GM19328 (cell line): ENCODE data around the gene SERPINA3.
"Not testable (repeated sequence)": the region's sequence is repeated elsewhere in the genome, so short reads cannot be mapped to it uniquely, and the experiment has no call there.

ENCODE experiments used
- ATAC-seq: cut with Tn5 transposase; IDR thresholded peaks from one replicate; pipeline ENCODE4 v1.9.1; 2021; ENCODE audit warnings: mild to moderate bottlenecking, moderate library complexity; ENCODE audit not compliant: unreplicated experiment

Gene SERPINA3

DNA sequence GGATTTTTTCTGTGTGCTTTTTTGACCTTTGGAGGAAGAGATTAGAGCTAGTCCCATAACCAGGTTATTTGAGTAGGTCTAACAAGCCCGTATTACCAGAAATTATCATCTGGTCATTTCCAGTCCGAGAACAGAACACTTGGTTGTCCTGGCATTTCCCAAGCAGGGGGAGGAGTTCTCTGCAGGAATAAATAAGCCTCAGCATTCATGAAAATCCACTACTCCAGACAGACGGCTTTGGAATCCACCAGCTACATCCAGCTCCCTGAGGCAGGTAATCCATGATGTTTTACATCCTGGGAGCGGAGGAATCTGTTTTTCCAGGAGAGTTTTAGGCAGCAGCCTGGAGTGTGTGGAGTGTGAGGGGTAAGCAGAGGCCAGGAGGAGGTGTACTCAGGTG is at the start of gene SERPINA3:
Gene SERPINA3 (plus strand): TSS at position 218 of the 400 bp plus-strand sequence. CDS start 2,051 bp downstream, outside the sequence.
- ATAC-seq, result no peak

DNA sequence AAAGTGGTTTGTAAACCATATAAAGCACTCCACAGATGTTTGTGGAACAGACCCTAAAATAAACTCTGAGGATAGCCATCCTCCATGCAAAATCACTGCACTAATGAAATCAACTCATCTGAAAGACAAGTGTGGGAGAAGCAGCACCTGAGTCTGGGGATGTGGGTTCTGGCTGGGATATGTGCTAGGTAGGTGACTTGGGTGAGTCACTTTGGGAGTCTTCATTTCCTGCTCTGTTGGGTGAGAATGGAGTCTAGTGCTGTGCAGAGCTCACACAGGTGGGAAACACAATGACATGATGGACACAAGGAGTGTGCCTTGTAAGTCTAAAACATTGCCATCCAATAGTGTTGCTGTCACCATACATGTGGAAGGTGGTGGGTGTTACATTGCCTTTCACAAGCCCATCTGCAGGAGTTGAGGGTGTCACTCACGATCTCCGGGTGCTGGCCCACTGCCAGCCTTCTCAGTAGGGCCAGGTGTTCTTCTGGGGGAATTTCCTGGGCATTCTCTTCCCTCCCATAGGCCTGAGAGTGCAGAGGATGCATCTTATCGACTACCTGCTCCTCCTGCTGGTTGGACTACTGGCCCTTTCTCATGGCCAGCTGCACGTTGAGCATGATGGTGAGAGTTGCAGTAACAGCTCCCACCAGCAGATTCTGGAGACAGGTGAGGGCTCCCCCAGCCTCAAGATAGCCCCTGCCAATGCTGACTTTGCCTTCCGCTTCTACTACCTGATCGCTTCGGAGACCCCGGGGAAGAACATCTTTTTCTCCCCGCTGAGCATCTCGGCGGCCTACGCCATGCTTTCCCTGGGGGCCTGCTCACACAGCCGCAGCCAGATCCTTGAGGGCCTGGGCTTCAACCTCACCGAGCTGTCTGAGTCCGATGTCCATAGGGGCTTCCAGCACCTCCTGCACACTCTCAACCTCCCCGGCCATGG is 49.0 kb upstream of the SERPINA3 start:
- no peak for ATAC-seq

DNA sequence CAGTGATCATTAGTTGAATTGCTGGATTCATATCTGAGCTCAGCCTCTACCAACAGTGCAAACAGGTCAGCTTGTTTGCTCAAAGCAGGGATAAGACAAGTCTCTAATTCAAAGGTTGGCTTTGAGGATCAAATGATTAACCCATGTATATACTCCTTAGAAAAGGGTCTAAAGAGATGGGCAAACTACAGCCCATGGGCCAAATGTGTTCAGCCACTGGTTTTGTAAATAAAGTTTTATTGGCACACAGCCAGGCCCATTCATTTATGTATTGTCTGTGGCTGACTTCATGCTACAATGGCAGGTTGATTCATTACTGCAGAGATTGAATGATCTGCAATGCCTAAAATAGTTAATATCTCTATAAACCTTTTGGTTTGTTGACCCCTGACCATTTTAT is 47.8 kb upstream of the SERPINA3 start:
- no peak for ATAC-seq

DNA sequence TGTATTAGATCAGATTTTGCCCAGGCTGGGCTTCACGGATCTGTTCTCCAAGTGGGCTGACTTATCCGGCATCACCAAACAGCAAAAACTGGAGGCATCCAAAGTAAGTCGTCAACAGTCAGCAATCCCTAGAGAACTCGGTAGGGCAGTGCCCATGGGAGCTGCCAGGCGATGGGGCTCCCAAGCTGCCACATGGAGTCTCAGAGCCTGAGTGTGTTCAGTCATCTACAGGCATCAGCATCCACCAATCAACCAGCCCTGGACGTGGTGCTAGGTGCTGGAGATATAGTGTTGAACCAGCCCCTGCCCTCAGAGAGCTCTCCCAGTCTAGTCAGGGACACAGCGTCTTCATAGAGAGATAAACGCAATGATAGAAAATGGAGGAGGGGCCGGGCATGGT is 44.0 kb upstream of the SERPINA3 start:
- no peak for ATAC-seq

DNA sequence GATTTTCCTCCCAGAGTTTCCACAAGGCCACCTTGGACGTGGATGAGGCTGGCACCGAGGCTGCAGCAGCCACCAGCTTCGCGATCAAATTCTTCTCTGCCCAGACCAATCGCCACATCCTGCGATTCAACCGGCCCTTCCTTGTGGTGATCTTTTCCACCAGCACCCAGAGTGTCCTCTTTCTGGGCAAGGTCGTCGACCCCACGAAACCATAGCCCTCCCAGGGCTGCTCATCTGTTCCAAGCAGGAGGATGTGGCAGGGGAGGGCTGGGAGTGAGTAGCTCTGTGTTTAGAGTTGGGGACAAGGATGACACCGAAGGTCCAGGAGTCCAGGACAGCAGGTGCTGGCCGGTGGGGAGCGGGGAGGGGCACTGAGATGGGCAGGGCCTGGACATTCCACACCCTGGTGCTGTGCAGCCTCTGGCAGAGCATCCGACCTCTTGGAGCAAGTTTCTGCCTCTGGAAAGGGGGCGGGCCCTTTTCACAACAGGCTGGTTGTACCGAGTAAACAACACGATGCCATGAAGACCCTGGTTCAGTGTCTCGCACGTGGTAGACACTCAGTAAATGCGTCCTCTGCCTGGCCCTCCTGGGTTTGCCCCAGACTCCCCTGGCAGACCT is 42.7 kb upstream of the SERPINA3 start:
- no peak for ATAC-seq

DNA sequence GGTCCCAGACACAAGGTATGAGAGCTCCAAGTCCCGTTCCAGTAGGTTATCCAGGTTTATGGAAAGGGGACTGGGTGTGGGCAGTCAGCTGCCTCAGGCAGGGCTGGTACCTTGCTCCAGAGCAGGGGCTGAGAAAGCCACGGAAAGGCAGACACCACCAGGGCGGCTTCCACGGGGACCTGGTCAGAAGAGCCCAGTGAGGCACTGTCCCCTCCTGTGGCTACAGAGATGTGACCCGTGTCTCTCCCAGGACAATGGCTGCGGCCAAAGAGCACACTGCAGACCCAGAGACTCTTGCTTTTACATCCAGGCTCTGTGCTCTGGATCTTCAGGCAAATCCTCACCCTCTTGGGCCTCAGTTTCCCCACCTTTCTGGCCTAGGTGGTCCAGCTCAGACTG is 42.2 kb upstream of the SERPINA3 start:
- ATAC-seq, result no peak

DNA sequence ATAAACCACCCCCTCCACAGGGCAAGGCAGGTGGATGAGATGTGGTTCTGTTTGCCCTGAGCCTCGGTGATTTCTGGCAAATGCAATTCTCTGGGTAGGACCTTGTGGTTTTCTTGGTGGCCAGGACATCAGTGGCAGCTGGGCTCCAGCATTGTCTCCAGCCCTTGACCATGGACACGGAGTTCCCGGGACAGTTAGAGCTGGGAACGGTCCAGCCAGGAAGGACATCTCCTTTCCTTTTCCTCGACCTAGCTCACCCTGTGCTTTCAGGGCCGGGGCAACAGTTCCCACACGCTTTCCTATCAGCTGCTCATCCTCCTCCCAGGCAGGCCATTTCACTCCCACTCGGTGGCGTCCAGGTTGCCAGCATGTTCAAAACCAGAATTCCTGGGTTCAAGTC is 41.8 kb upstream of the SERPINA3 start:
- no peak for ATAC-seq

DNA sequence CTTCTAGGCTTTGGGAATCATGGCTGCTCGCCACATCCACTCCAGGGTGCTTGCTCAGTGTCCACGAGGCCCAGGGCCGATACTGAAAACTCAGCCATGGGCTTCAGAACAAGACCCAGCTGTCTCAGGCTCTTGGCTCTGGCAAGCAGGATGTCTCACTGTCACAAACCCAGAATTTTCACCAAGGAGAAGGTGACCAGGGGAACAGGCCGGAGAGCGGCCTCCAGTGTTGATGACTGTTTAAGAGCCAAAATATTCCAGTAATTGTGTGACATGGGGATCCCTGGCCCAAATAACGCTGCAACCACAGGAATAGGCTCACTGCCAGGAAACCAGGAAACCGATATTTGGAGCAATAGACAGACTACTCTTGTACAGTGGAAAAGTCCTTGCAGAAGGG is 40.8 kb upstream of the SERPINA3 start:
- no peak for ATAC-seq

DNA sequence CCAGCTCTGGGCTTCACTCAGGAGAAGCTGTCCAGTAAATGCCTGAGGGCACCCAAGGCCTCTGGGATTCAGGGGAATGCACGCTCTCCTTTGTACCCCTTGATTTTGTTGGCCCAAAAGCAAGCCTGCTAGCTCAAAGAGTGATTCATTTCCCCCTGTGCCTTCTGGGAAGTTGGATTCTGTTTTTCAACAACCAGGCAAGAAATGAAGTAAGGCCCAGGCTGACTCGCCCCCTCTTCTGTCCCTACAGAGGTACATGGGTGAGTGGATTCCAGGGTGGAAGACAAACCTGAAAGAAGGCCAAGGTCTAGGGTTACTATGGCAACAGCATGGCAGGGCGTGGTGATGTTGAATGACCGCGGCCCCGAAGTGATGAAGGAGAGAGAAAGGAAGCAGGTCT is 40.2 kb upstream of the SERPINA3 start:
- ATAC-seq, result no peak

DNA sequence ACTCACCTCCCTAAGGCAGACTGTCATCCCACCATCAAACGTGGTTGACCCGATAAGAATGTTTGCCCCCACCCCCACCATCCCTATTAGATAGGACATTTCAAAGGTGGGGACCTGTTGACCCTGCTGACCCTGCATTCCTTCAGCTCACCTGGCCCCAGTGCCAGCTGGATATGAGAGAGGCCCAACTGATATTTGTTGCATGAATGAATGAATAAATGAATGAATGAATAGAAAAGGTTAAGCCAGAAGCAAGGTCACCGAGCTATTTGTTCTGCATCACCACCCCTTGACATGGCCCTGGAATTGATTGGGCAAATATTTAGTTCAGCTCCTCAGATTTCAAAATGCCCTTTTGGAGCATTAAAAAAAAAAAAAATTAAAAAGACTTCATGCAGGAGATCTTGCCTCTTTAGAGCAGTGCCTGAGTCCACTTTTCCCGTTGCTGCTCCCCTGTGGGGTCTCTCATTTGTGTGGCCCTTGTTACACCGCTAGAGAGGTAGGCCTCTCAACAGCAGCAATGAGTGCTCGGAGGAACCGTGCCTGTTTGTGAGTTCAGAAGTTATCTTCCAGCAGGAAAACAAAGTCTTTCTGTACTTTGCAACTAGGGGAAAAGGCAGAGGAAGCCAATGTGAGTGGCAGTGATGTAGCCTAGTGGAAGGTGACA is 39.4 kb upstream of the SERPINA3 start:
- no peak for ATAC-seq

DNA sequence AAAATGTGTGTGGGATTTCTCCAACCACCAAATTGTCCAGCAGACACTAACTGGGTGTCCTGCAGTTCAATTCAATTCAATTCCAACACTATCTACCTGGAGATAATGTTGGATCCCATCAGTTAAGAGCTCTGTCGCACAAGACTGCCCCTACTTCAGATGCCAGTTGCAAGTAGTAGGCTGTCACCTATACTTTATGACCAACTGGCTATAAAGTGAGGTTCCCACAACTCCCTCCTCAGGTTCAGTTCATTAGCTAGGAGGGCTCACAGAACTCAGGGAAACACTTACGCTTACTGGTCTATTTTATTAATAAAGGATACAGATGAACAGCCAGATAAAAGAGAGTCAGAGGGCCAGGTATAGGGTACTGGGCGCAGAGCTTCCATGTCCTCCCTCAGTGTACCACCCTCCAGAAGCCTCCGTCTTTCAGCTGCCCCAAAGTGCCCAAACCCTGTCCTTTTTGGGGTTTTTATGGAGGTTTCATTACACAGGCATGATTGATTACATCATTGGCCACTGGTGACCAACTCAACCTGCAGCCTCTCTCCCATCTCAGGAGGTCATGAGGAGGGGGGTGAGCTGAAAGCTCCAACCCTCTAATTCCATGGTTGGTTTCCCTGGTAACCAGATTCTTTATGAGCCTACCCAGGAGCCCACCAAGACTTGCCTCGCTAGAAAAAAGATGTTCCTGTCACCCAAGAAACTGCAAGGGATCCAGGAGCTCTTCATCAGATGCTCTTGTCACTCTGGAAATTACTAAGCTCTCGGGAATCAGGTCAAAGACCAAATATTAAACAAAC is 38.5 kb upstream of the SERPINA3 start:
- ATAC-seq, result no peak

DNA sequence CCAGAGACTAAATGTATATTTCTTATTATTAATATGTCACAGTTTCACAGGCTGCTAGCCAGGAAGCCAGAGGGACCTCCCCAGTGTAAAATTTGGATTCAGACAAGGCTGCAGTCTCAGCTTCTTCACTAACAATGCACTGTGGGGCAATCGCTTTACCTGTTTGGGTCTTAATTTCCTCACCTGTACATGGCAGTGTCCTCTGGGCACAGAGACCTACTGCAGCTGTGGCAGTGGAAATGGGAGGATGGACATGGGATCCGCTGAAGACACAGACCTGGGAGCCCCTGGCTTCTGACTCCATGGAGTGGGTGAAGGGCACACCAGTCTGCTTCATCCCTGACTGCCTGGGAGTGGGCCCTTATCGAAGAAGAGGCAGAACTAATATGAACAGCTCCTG is 37.9 kb upstream of the SERPINA3 start:
- no peak for ATAC-seq

DNA sequence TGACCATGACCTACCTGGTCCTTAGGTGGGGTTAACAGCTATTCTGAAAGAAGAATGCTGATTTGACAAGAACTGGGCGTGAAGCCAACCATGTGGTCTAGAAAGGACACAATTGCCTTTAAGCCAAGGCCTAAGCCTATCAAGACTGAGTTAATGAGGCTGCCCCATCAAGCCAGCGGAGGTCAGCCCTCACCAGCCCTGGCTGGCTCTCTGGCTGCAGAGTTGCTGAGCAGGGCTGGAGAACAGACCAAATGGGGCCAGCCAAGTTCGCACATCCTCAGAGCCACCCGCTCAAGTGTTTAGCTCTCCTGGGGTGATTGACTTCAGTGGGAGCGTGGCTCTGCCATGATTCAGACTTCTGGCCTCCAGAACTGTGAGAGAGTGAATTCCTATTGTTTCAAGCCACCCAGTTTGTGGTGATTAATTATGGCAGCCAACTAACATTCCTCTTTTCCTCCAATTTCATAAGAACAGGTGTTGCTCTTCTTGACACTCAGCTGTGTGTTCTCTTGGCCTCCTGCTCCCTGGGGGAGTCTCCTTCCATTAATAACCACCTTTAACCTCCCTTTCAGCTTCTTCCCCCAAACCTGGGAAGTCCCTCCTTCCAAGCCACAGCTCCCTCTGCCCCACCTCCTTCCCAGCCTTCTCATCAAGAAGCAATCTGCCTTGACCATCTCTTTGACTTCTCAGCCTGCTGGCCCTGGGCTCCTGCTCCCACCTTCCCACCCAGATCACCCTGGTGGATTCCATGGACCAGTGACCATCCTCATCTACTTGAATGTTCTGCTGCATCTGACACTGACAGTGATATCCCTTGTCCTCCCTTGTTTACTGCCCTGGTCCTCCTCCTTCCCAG is 36.2 kb upstream of the SERPINA3 start:
- no peak for ATAC-seq

DNA sequence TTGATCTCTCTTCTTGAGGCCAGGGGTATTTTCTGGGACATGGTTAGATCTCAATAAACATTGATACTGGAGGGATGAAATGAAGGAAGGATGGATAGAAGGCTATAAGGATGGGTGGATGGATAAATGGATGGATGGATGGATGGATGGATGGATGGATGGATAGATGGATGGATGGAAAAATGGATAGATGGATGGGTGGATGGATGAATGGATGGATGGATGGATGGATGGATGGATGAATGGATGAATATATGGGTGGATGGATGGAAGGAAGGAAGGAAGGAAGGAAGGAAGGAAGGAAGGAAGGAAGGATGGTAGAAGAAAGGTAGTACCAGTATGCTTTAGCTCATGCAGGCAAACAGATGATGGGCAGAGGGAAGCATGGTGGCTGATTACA is 34.7 kb upstream of the SERPINA3 start:
- not testable (repeated sequence) for ATAC-seq

DNA sequence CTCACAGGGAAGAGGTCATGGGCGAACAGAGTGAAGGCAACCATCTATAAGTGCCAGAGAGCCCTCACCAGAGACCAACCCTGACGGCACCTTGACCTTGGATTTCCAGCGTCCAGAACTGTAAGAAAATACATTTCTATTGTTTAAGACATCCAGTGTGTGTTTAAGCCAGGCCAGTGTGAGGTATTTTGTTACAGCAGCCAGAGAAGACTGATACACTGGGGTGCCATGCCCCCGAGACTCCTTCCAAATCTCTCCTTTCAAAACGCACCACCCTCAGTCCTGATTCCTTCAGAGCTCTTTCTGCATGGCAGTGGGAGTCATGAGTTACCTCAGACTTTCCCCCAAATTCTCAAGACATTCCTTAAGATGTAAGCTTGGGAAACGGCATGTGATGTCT is 33.5 kb upstream of the SERPINA3 start:
- no peak for ATAC-seq

DNA sequence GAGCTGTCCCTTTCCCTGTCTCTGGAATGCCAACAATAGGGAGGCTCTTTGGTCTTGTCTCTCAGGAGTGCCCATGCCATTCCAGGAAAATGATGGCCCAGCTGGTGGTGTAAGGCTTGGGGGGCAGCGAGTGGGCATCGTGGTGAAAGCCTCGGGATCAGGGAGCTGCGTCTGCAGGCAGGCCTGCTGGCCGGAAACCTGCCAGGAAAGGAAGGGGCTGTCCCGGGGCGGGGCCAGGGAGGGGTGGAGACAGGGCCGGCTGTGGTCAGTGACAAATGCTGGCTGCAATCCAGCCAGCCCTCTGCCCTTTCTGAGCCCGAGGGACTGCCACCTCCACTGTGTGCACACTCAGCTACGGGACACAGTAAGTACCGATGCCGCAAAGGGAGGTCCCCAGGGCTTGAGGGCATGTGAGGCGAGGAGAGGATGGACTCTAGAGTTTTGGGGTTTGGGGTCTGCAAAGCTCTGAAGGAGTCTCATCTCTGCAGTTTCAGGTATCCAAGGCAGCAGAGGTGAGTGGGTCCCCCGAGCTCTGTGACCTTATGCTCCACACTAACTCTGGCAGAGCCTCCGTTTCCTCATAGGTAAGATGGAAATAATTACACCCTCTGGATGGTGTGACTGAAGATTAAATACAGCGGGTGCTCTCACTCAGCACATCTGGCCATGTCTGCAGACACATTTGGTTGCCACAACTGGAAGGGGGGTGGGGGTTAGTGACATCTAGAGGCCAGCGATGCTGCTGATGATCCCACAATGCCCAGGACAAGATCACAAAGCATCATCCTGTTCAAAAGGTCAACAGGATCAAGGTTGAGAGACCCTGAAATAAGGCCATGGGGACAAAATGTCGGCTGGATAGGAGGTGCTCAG is 30.8 kb upstream of the SERPINA3 start, which contains the start of gene SERPINA5:
Gene SERPINA5 (plus strand): TSS at position 300 of the 873 bp plus-strand sequence. CDS start 5,937 bp downstream, outside the sequence.
- no peak for ATAC-seq

DNA sequence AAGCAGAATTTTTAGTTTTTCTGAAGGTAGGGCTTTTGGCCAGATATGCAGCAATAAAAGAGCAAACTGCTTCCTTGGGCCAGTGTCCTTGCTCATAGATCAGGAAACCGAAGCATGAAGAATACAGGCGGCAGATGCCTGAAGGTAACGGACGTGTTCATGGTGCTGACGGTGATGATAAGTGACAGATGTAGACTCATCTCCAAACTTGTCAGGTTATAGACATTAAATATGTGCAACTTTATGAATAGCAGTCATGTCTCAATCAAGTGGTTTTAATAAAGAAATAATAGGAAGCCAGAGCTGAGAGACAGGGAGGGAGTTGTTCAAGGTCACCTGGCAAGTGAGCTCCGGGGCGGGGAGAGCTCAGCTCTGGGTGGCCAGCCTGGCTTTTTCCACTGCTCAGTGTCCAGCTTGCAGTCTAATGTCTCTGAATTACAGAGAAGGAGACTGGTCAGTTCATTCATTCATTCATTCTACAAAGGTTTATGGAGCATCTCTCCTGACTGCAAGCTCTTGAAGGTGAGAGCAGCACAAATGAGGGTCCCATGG is 29.9 kb upstream of the SERPINA3 start:
- no peak for ATAC-seq

DNA sequence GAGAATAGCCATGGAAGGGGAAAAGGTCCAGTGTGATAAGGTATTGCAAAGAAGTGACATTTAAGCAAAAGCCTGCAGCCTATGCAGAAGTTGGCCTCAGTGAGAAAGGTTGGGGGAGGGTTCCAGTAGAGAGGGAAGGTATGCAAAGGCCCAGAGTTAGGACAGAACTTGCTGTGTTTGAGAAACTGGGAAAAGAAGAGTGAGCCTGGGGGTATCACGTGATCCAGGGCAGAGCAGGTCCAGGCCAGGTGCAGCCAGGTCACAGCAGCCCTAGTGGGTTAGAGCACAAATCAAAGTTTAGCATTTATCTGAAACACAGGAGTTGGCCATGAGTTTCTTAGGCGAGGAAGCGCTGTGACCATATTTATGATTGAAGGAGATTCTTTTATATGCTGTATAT is 29.3 kb upstream of the SERPINA3 start:
- ATAC-seq, result no peak

DNA sequence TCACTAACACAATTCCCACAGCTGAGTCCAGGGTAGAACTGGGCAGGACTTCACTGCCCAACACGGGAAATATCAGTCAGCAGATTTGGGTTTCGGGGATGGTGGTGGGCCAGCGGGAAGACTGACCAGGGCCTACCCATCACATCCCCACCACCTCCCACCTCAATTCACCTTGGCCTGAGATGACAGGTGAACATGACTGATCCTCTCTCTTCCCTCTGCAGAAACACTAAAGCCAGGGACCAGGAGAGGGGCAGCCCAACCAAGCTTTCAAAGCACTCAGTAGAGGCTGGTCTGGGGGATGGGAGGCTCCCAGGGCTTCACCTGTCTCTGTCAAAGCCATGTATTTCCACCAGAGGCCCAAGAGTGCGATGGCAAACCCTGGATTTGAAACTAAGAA is 28.6 kb upstream of the SERPINA3 start:
- ATAC-seq, result no peak
